Cardiac muscle cell (in vitro differentiated cells and primary cell): ENCODE data around the gene COPZ1. TPM values are rescaled to one million over a fixed set of nuclear protein-coding genes. Genes with fewer than 3 reads are reported as not detected.
A peak's percentile ranks its signal among the peaks of the same experiment; 100 is the strongest.
"Not testable (repeated sequence)": the region's sequence is repeated elsewhere in the genome, so short reads cannot be mapped to it uniquely, and the experiment has no call there.

ENCODE experiments used
- DNase-seq, 2 donors: peaks; one replicate each; pipeline versions ENCODE4 v3.0.0 to v3.0.0-alpha.2; 2010 to 2017; ENCODE audit warnings: low read depth in 1 of 2, low spot score in 1 of 2
- H3K27ac ChIP-seq: fragments of 200-600 bp; sonication (generic); 2 replicates; pipeline ENCODE4 v1.5.1; 2016
- H3K27me3 ChIP-seq: fragments of 200-600 bp; sonication (generic); 2 replicates; pipeline ENCODE4 v1.6.0; 2016; ENCODE audit warnings: control low read depth
- H3K36me3 ChIP-seq: fragments of 200-600 bp; sonication (generic); 2 replicates; pipeline ENCODE4 v1.5.1; 2016; ENCODE audit warnings: control low read depth
- H3K4me1 ChIP-seq: fragments of 200-600 bp; sonication (generic); 2 replicates; pipeline ENCODE4 v1.8.1; 2017; ENCODE audit warnings: low read depth, mild to moderate bottlenecking, mixed run types
- H3K4me3 ChIP-seq: fragments of 200-600 bp; sonication (generic); 2 replicates; pipeline ENCODE4 v1.5.1; 2016; ENCODE audit warnings: mild to moderate bottlenecking
- H3K9me3 ChIP-seq: fragments of 200-600 bp; sonication (generic); 2 replicates; pipeline ENCODE4 v1.5.1; 2017; ENCODE audit warnings: low read depth, mild to moderate bottlenecking, control low read depth
- CTCF ChIP-seq: IDR thresholded peaks from 2 replicates; pipeline ENCODE4 v1.5.1; 2012; ENCODE audit warnings: low read depth, mild to moderate bottlenecking, low read length
- polyA plus RNA-seq: library from polyadenylated mRNA; unstranded; fragments of >200 nt; fragmentation: Nextera tagmentation; extraction: Ambion mirVana; gene quantifications from 2 replicates; pipeline ENCODE4 v1.2.1, GENCODE V29; 2016
- total RNA-seq: library from RNA; depleted of rRNA; stranded (reverse); fragments of >200 nt; gene quantifications from 2 replicates; pipeline ENCODE4 v1.2.3, GENCODE V29; 2016

The COPZ1 gene
- total and polyA plus RNA-seq, 2 experiments from 2014 or later: 152 to 213 TPM

GRCh38 chr12:54306925-54307741, 17.8 kb upstream of the COPZ1 start:
- H3K4me1 ChIP-seq: no peaks in the 10 kb centered on the region
- H3K27me3 ChIP-seq: no peaks in the 10 kb centered on the region
- no peak overlapping the region for H3K27ac ChIP-seq
- no peaks in the 10 kb centered on the region for H3K36me3 ChIP-seq
- H3K4me3 ChIP-seq: no peak overlapping the region
- TF ChIP-seq CTCF: no peak
- no peaks in the 10 kb centered on the region for H3K9me3 ChIP-seq
- DNase-seq: peak in 1 of 2 donors; percentile 96

DNA sequence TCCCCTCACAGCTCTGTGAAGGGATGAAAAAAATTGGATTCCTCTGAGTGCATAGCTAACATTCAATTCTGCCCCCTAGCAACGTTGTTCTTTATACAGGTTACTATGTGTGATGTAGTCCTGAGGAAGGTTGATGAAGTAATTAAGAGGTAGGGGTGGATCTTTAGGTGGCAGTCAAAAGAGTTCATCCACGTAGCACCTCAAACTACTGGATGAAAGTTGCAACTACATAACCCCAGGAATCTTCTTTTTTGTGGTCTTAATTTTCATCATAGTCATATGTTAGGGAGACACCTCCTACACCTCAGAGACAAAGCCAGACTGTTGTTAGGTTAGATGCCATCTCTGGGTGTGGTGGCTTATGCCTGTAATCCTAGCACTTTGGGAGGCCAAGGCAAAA, 13.9 kb upstream of the COPZ1 start:
- no peaks in the 10 kb centered on the region for H3K9me3 ChIP-seq
- no peak overlapping the region for H3K4me3 ChIP-seq
- H3K27ac ChIP-seq: no peak overlapping the region
- TF ChIP-seq CTCF: no peak
- H3K36me3 ChIP-seq: no peaks in the 10 kb centered on the region
- no peaks in the 10 kb centered on the region for H3K4me1 ChIP-seq
- H3K27me3 ChIP-seq: no peaks in the 10 kb centered on the region
- DNase-seq: no peak

GRCh38 chr12:54312309-54312708, 12.6 kb upstream of the COPZ1 start:
- not testable (repeated sequence) for H3K27me3 ChIP-seq, H3K4me3 ChIP-seq, DNase-seq

GRCh38 chr12:54321363-54321762, 3.6 kb upstream of the COPZ1 start:
- no peak overlapping the region for H3K27ac ChIP-seq
- no peaks in the 10 kb centered on the region for H3K27me3 ChIP-seq
- H3K36me3 ChIP-seq: no peaks in the 10 kb centered on the region
- no peaks in the 10 kb centered on the region for H3K4me1 ChIP-seq
- no peak for TF ChIP-seq CTCF
- DNase-seq: no peak
- H3K4me3 ChIP-seq: no peak overlapping the region
- no peaks in the 10 kb centered on the region for H3K9me3 ChIP-seq

More at GRCh38 chr12:54312309-54312708, 12.6 kb upstream of the COPZ1 start:
- H3K36me3 ChIP-seq, H3K27ac ChIP-seq, H3K9me3 ChIP-seq, H3K4me1 ChIP-seq: not testable (repeated sequence)

- Histone ChIP-seq H3K4me1 (peaks cover 14% of the 10 kb centered on the region), H3K27ac (peak overlapping the region; percentile 86), H3K4me3 (peak overlapping the region; percentile 72)
- not testable (repeated sequence) for H3K9me3 ChIP-seq, H3K36me3 ChIP-seq, H3K27me3 ChIP-seq
- peak in 1 of 2 donors; percentile 29 for DNase-seq
Observed at GRCh38 chr12:54325442-54326109, 645 bp downstream of the COPZ1 start.

GRCh38 chr12:54328595-54329337, 3.8 kb downstream of the COPZ1 start:
- no peaks in the 10 kb centered on the region for H3K9me3 ChIP-seq
- no peak for TF ChIP-seq CTCF
- no peak for DNase-seq
- no peaks in the 10 kb centered on the region for H3K27me3 ChIP-seq
- H3K36me3 ChIP-seq: no peaks in the 10 kb centered on the region
- peaks cover 14% of the 10 kb centered on the region for H3K4me1 ChIP-seq
- peak overlapping the region; percentile 71 for H3K27ac ChIP-seq
- no peak overlapping the region for H3K4me3 ChIP-seq
